MM.1S (cell line): ENCODE results near the gene ARHGAP26.

Experiments
- EZH2 ChIP-seq: fragments of 300-600 bp; sonication (generic); optimal IDR thresholded peaks from 2 replicates; pipeline ENCODE3; 2017; ENCODE audit warnings: low read depth, mild to moderate bottlenecking, antibody characterized with exemption, low read length, mixed read lengths
- EZH2phosphoT487 ChIP-seq: fragments of 300-600 bp; sonication (generic); IDR thresholded peaks from 2 replicates; pipeline ENCODE4 v1.6.1; 2018; ENCODE audit warnings: antibody characterized with exemption, low read length
- TF ChIP-seq, protein P1 (sequence below): fragments of 300-600 bp; sonication (generic); IDR thresholded peaks from 2 replicates; pipeline ENCODE4 v1.5.1; 2016; ENCODE audit warnings: antibody characterized with exemption, low read length, mixed read lengths

- no peak for TF ChIP-seq EZH2phosphoT487
- TF ChIP-seq, protein P1, sequence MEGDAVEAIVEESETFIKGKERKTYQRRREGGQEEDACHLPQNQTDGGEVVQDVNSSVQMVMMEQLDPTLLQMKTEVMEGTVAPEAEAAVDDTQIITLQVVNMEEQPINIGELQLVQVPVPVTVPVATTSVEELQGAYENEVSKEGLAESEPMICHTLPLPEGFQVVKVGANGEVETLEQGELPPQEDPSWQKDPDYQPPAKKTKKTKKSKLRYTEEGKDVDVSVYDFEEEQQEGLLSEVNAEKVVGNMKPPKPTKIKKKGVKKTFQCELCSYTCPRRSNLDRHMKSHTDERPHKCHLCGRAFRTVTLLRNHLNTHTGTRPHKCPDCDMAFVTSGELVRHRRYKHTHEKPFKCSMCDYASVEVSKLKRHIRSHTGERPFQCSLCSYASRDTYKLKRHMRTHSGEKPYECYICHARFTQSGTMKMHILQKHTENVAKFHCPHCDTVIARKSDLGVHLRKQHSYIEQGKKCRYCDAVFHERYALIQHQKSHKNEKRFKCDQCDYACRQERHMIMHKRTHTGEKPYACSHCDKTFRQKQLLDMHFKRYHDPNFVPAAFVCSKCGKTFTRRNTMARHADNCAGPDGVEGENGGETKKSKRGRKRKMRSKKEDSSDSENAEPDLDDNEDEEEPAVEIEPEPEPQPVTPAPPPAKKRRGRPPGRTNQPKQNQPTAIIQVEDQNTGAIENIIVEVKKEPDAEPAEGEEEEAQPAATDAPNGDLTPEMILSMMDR, result no peak
- no peak for TF ChIP-seq EZH2
These were observed 67.0 kb downstream of the ARHGAP26 start for GRCh38 chr5:142837081-142837725.
